Fibroblast of the aortic adventitia (primary cell): Measurements from ENCODE around the gene AARS2. TPM values are rescaled to one million over a fixed set of nuclear protein-coding genes. Genes with fewer than 3 reads are reported as not detected.

Source experiments
- DNase-seq: peaks from one replicate; pipeline ENCODE4 v3.0.0-alpha.2; 2010; ENCODE audit warnings: low read depth
- H3K4me3 ChIP-seq: 2 replicates; pipeline ENCODE4 v1.5.1; 2011; ENCODE audit warnings: low read depth, mild to moderate bottlenecking, control low read depth, low read length, moderate library complexity
- total RNA-seq: library from RNA; depleted of rRNA; stranded (reverse); fragments of >200 nt; gene quantifications from 2 replicates; pipeline ENCODE4 v1.2.3, GENCODE V29; 2012; ENCODE audit warnings: low replicate concordance
- TF ChIP-seq, protein P1 (sequence below): IDR thresholded peaks from 2 replicates; pipeline ENCODE4 v1.5.1; 2011; ENCODE audit warnings: mild to moderate bottlenecking, low read length, control low read depth, inconsistent platforms; ENCODE audit not compliant: insufficient read depth

Gene AARS2
- total RNA-seq, 1 donor, result 12.7 TPM

DNA sequence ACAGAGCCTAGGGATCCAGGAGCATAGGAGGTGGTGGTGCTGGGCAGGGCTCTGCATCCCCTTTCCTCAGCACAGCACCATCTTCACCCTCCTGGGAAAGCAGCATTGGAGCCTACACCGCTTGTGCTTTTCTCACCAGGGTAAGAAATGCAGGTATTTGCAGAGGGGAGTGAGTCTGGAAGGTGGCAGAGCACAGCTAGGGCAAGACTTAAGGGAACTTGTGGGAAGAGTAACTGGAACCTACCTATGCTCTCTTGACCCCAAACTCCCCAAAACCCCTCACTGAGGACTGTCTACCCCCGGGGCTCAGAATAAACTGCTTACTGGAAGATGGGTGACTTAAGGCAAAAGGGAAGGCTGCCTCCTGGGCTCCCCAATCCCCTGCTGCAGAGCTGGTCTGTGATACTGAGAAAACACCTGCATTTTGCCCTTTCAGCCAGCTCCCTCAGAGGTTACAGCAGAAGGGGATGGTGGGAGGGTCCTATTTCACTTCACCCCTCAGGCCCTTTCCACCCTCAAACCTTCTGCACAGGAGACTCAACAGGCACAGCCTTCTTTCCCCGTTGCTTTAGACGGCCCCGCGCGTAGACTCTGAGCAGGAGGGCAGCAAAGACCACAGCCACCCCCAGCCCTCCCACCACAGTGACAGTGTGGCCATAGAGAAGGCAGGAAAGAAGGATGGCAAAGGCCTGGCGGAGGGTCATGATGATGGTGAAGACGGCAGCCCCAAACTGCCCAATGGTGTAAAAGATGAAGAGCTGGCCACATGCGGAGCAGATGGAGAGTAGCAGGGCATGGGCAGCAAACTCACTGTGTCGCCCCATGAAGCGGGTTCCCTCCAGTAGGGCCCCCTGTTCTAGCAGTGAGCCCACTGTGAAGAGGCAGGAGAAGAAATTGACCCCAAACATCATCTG, 58.7 kb downstream of the AARS2 start:
- TF ChIP-seq, protein P1, sequence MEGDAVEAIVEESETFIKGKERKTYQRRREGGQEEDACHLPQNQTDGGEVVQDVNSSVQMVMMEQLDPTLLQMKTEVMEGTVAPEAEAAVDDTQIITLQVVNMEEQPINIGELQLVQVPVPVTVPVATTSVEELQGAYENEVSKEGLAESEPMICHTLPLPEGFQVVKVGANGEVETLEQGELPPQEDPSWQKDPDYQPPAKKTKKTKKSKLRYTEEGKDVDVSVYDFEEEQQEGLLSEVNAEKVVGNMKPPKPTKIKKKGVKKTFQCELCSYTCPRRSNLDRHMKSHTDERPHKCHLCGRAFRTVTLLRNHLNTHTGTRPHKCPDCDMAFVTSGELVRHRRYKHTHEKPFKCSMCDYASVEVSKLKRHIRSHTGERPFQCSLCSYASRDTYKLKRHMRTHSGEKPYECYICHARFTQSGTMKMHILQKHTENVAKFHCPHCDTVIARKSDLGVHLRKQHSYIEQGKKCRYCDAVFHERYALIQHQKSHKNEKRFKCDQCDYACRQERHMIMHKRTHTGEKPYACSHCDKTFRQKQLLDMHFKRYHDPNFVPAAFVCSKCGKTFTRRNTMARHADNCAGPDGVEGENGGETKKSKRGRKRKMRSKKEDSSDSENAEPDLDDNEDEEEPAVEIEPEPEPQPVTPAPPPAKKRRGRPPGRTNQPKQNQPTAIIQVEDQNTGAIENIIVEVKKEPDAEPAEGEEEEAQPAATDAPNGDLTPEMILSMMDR, result no peak
- no peak for DNase-seq
- no peak overlapping the region for H3K4me3 ChIP-seq

GRCh38 chr6:44253307-44254101, 59.6 kb downstream of the AARS2 start:
- no peak for DNase-seq
- no peak overlapping the region for H3K4me3 ChIP-seq
- TF ChIP-seq, protein P1, result peak; percentile 47

GRCh38 chr6:44251576-44252524, 61.3 kb downstream of the AARS2 start:
- no peak overlapping the region for H3K4me3 ChIP-seq

GRCh38 chr6:44250718-44251123, 62.4 kb downstream of the AARS2 start:
- TF ChIP-seq, protein P1, result no peak
- no peak overlapping the region for H3K4me3 ChIP-seq
- no peak for DNase-seq

More at GRCh38 chr6:44251576-44252524, 61.3 kb downstream of the AARS2 start:
- TF ChIP-seq, protein P1, result no peak
- DNase-seq, result no peak

- no peak for DNase-seq
- TF ChIP-seq, protein P1, result no peak
- peak overlapping the region; percentile 13 for H3K4me3 ChIP-seq
Observed at GRCh38 chr6:44250067-44250717, 63.0 kb downstream of the AARS2 start.

Other genes with a start within 250 kb of the AARS2 start
- 9.2 and 34.5 TPM in 2 replicates for gene MRPL14, start 185.9 kb downstream of the AARS2 start, total RNA-seq
- 7.2 and 20.7 TPM in 2 replicates for gene TMEM63B, start 185.8 kb downstream of the AARS2 start, total RNA-seq
- gene CAPN11, start 154.5 kb downstream of the AARS2 start, total RNA-seq, result not detected in 2 replicates
- gene MYMX, start 96.4 kb downstream of the AARS2 start, total RNA-seq, result not detected in 2 replicates
- gene SLC29A1, start 89.8 kb downstream of the AARS2 start, total RNA-seq, result 5.2 and 23.6 TPM in 2 replicates
- 797 and 832 TPM in 2 replicates for gene HSP90AB1, start 66.2 kb downstream of the AARS2 start, total RNA-seq
- gene SLC35B2, start 55.8 kb downstream of the AARS2 start, total RNA-seq, result 56.4 and 60.8 TPM in 2 replicates
- gene NFKBIE, start 47.8 kb downstream of the AARS2 start, total RNA-seq, result 5.4 and 74.7 TPM in 2 replicates
- not detected in 2 replicates for gene TMEM151B, start 42.9 kb downstream of the AARS2 start, total RNA-seq
- gene SPATS1, start 29.3 kb upstream of the AARS2 start, total RNA-seq, result not detected in 2 replicates
- gene CDC5L, start 74.4 kb upstream of the AARS2 start, total RNA-seq, result 27.2 and 29.0 TPM in 2 replicates